HG03460 (cell line): Measurements from ENCODE around the gene IGSF9.

Source experiments
- ATAC-seq: cut with Tn5 transposase; IDR thresholded peaks from one replicate; pipeline ENCODE4 v1.9.1; 2021; ENCODE audit not compliant: unreplicated experiment

The IGSF9 gene

DNA sequence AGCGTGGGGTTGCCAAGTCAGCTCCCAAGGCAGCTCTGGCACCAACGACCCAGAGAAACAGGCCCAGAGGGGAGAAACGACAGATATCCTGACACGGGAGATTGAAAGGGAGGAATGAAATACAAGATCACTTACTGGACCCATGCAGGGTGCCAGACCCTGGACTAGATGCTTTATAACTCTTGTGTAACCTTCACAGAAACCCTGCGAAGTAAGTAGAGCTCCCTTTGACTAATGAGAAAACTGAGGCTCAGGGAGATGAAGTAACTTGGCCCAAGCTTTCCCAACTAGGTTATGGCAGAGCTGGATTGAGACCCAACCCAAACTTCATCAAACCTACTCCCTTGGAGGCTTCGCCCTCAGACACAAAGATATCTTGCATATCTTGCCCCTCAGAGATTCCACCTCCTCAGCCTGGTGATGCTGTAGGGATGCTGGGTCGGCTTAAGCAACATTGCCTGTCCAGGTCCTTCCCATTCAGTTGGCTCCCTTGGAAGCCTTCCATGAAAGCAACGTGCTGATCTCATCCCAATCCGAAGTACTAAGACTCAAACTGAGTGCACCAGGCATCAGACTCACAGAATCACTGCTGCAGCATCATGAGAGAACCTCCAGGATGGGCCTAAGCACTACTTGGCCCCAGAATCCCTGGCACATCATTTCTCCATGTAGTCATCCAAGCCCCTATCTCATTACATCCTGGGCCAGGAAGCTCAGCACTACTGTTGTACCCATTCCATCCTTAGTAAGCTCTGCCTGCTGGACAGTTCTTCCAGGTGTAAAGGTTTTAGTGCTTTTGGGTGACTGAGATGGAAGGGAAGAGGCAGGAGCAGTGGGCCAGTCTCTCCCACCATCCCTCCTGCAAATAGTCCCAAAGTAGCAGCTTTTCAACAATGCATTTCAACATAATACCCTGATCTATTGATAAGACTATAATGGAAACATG, 1.1 kb upstream of the IGSF9 start:
- no peak for ATAC-seq

- ATAC-seq = no peak
Observed at GRCh38 chr1:159944623-159945455, 574 bp downstream of the IGSF9 start.

GRCh38 chr1:159943908-159944622, 1.3 kb downstream of the IGSF9 start:
- no peak for ATAC-seq

- ATAC-seq = no peak
Observed at GRCh38 chr1:159943278-159943640, 2.2 kb downstream of the IGSF9 start.

- no peak for ATAC-seq
Observed at GRCh38 chr1:159942632-159943277, 2.7 kb downstream of the IGSF9 start.

- no peak for ATAC-seq
Observed at GRCh38 chr1:159941591-159942560, 3.5 kb downstream of the IGSF9 start.

DNA sequence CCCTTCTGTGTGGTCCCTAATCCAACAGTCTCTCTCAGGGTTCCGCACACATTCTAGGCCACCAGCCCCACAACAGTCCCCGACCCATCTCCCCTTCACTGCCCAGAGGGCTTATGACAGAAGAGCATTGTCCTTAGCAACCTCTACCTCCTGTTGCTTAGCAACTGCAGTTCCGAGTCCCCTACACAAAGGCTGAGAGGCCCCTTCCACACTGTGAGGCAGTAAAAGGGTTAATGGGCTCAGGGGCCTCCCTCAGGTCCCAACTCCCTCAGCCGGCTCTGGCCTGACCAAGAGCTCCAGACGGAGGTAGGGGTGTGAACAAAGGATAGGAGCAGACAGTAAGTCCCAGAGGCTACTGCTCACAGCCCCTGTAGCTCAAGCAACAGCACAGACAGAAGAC, 4.3 kb downstream of the IGSF9 start:
- ATAC-seq = no peak

- no peak for ATAC-seq
Observed at GRCh38 chr1:159940006-159940620, 5.3 kb downstream of the IGSF9 start.

GRCh38 chr1:159939678-159940002, 5.8 kb downstream of the IGSF9 start:
- no peak for ATAC-seq

DNA sequence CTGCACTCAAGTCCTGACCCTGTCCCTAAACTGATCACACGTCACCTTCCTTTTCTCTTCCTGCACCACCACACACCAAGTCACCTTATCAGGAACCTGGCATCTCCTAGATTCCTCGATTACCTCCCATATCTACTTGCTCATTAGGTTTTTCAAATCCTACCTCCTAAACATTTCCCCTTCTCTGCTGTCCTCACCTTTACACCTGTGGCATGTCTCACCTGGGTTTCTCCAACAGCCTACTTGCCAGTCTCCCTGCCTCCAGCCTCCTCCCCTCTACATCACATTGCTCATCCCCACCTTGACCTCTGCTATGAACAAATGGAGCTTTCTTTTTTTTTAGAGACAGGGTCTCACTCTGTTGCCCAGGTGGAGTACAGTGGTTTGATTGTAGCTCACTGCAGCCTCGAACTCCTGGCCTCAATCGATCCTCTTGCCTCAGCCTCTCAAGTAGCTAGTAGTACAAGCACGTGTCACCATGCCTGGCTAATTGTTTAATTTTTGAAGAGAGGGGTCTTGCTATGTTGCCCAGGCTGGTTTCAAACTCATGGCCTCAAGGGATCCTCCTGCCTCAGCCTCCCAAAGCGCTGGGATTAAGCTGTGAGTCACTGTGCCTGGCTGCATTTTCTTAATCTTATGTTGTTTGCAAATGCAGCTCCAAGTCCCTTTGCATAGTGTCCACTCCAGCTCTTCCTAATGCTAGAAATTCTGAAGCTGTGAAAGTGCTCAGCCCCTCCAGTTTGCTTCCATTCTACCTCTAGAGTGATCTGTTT, 6.3 kb downstream of the IGSF9 start:
- no peak for ATAC-seq

- no peak for ATAC-seq
Observed at GRCh38 chr1:159938211-159938852, 7.1 kb downstream of the IGSF9 start.

DNA sequence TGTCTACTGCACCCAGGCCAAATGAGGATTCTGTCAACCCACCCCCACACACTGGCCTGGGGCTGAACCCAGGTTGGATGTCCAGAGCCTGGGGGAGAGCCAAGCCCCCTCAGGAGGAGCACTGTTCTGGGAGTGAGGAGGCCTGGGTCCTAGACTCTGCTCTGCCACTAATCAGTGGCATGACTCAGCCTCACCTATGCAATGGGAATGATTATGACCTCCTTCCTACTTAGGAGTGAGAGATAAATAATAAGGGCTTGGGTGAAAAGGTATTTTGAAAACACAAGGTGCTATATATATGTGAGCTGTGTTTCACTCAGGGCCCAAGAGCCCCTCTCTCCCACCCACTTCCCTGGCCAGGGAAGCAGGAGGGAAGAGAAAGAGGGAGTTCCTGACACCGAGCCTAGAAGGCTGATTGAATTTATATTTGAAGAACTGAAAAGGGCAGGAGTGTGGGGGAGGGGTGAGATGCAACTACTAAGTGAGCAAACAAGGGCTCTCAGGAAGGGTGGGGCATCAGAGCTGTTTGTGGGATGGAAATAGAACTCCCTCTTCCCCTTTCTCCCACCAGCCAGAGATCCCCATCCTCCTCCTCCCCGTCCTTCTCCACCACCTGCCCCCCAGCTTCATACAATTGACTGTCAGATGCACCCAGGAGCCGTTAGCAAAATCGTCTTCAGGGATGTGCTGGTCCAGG, 8.2 kb downstream of the IGSF9 start:
- ATAC-seq = no peak

DNA sequence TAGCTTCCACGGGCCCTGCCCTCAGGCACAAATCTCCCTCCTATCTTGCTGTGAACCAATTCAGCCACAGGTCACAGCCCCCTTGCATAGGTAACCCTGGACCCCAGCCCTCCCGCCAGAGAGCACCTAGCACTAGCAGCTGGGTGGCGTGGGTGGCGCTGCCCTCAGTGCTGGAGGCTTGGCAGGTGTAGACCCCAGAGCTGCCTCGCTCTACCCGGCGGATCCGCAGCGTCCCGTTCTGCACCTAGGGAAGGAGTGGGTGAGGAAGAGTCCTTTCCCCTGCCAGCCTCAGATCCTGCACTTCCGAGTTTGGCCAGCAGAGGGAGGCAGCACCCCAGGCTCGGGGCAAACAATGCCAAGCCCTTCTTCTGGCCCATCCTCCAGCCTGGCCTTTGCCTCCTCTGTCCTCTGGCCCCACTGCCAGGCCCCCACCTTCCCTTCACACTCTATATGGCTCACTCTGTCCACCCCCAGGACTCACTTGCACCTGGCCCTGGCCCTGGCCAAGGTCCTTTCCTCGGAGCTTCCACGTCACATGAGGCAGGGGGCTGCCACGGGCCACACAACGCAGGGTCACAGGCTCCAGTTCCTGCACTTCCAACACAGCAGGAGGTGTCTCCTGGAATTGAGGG, 9.0 kb downstream of the IGSF9 start:
- ATAC-seq = no peak

DNA sequence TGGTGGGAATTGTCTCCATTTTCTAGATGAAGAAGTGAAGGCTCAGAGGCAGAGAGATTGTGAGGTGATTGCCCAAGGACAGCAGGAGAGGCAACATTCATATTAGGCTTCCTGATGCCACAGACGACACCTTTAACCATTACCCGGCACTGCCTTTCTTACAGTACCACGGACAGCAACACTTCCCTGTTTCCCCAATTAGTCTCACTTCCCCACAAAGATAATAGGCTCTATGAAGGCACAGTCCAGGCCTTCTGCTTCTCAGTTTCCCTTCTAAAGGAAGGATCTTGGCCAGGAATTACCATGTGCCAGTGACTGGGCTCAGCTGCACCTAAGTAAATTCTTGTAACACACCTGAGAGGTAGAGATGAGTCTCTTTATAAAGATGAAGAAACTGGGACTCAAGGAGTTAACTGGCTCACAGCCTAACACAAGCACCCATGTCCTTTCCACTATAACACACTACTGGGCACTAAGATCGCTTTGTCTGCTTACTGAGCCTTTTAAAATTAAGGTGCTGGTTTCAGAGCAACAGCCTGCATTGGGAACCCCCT, 9.6 kb downstream of the IGSF9 start:
- ATAC-seq = no peak

DNA sequence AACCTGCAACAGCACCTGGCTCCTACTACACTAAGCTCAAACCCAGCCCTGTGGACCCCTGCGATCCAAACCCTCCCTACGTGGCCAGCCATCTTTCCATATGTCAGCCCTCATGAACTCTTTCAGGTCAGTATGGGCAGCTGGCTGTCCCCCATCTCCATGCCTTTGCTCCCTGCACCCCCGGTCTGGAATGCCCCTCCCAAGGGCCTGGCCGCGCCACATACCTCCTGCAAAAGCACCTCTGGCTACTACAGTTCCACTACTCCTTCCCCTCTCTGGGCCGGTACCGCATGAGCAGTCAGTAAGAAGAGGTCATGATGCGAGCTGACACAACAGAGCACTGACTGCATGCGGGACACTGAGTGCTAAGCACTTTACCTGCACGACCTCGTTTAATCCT, 10.1 kb downstream of the IGSF9 start:
- no peak for ATAC-seq

DNA sequence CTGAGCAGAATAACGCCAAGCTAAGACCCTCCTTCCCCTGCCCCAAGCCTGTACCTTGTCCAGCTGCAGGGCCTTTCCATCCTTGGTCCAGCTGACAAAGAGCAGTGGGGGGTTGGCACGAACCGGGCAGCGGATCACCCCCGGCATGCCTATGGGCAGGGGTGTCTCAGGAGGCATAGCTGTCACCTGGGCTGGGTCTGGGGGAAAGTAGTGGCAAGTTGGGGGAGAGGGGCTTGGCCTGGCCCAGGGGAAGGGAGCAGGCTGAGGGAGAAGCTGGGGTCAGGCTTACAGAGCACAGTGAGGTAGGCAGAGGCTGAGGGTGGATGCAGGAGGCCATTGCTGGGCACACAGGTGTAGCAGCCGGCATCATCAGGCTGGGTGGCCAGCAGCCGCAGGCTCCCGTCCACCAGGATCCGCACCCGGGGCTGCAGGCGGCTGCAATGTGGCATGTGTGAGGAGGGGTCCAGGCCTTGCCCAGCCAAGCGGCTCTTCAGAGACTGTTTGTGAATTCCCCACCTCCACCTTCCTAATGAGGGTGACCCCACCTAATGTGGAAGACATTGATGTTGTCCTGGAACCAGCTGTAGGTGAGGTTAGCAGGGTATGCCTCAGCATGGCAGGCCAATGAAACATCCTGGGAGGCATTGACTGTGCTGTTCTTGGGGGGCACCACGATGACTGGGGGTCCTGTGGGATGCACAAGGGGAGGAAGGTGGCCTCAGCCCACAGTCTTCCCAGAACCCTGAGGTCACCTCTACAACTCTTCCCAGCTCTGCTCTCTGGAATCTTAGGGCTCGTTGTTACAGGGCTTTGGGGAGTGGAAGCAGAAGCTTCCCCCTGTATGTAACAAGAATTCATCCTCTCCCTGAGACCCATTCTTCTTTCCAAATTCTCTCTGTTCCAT, 11.0 kb downstream of the IGSF9 start:
- ATAC-seq = no peak
